M059J (cell line): Measurements from ENCODE around the gene MAP1B. TPM values are rescaled to one million over a fixed set of nuclear protein-coding genes. Genes with fewer than 3 reads are reported as not detected.

Experiments used
- DNase-seq: peaks from one replicate; pipeline ENCODE4 v3.0.0-alpha.2; 2012; ENCODE audit warnings: low read depth
- total RNA-seq: library from RNA; depleted of rRNA; stranded (reverse); fragments of >200 nt; shearing (Covaris generic); gene quantifications from 2 replicates; pipeline ENCODE4 v1.2.3, GENCODE V29; 2014

MAP1B gene
- total RNA-seq, 1 experiment from 2014 or later = 200 TPM

- peak; percentile 65 for DNase-seq
Measured at GRCh38 chr5:72096602-72097188, 10.6 kb upstream of the MAP1B start.

GRCh38 chr5:72101828-72102227 is 5.4 kb upstream of the MAP1B start:
- DNase-seq = peak; percentile 65

- DNase-seq = no peak
Measured at GRCh38 chr5:72106817-72107130, 501 bp upstream of the MAP1B start.

- peak; percentile 61 for DNase-seq
Measured at GRCh38 chr5:72107901-72108201, 576 bp downstream of the MAP1B start.

- DNase-seq = peak; percentile 79
Measured at GRCh38 chr5:72108202-72109061, 1.2 kb downstream of the MAP1B start.

- no peak for DNase-seq
Measured at GRCh38 chr5:72109062-72109411, 1.8 kb downstream of the MAP1B start.

GRCh38 chr5:72109625-72110024 is 2.4 kb downstream of the MAP1B start:
- peak; percentile 36 for DNase-seq

GRCh38 chr5:72110394-72111013 is 3.2 kb downstream of the MAP1B start:
- no peak for DNase-seq

- DNase-seq = no peak
Measured at GRCh38 chr5:72112389-72112788, 5.1 kb downstream of the MAP1B start.

GRCh38 chr5:72114629-72115028 is 7.4 kb downstream of the MAP1B start:
- DNase-seq = no peak

- DNase-seq = no peak
Measured at GRCh38 chr5:72115296-72115695, 8.0 kb downstream of the MAP1B start.

GRCh38 chr5:72117307-72117706 is 10.0 kb downstream of the MAP1B start:
- DNase-seq = no peak

- DNase-seq = no peak
Measured at GRCh38 chr5:72121052-72121779, 13.9 kb downstream of the MAP1B start.

- DNase-seq = no peak
Measured at GRCh38 chr5:72121780-72122445, 14.6 kb downstream of the MAP1B start.

- no peak for DNase-seq
Measured at GRCh38 chr5:72122602-72123001, 15.3 kb downstream of the MAP1B start.

GRCh38 chr5:72123764-72124376 is 16.6 kb downstream of the MAP1B start:
- peak; percentile 58 for DNase-seq

GRCh38 chr5:72125271-72125940 is 18.1 kb downstream of the MAP1B start:
- no peak for DNase-seq

GRCh38 chr5:72125941-72126620 is 18.8 kb downstream of the MAP1B start:
- DNase-seq = peak; percentile 80

- DNase-seq = no peak
Measured at GRCh38 chr5:72126796-72127195, 19.5 kb downstream of the MAP1B start.

- no peak for DNase-seq
Measured at GRCh38 chr5:72129725-72130124, 22.4 kb downstream of the MAP1B start.
